GM10248 (cell line): ENCODE measurements around the gene CHTOP.

Experiments
- CTCF ChIA-PET: fragments of 300-600 bp; sonication (Branson Sonifier 250); formaldehyde crosslinking; extraction: SDS; loops from one replicate; lab custom pipeline; 2021; ENCODE audit warnings: antibody characterized with exemption; lab: Yijun Ruan, JAX
- POLR2A ChIA-PET: fragments of 350-650 bp; sonication (Branson Sonifier 250); formaldehyde crosslinking; extraction: SDS; loops from one replicate; lab custom pipeline; 2020; ENCODE audit warnings: antibody characterized with exemption; lab: Yijun Ruan, JAX
- DNase-seq: peaks from one replicate; pipeline ENCODE4 v3.0.0; 2012; ENCODE audit errors: extremely low spot score
- CTCF ChIP-seq: IDR thresholded peaks from 2 replicates; pipeline ENCODE4 v1.5.1; 2012; ENCODE audit warnings: mild to moderate bottlenecking, low read depth; ENCODE audit errors: extremely low read depth, missing control alignments, control extremely low read depth

CHTOP gene

GRCh38 chr1:153649863-153650235, 16.0 kb downstream of the CHTOP start:
- CTCF ChIA-PET: interaction anchor here (1.1 to 1.6 kb wide), 3 partner anchors 14 to 77 kb away, joined by 3 to 5 read pairs (median 3); no protein-coding TSS in a partner anchor
- no peak for TF ChIP-seq CTCF
- no peak for DNase-seq
- POLR2A ChIA-PET: interaction anchor here (0.5 to 1.7 kb wide), 2 partner anchors 16 to 342 kb away, joined by 5 to 9 read pairs; partner anchors contain the start of gene CHTOP

- CTCF ChIA-PET: interaction anchor here (1.3 to 2.0 kb wide), 3 partner anchors 8 to 13 kb away, joined by 3 to 8 read pairs (median 4); no protein-coding TSS in a partner anchor
- no peak for DNase-seq
- POLR2A ChIA-PET: interaction anchor here (0.6 to 2.4 kb wide), 6 partner anchors 10 to 577 kb away, joined by 3 to 9 read pairs (median 4); partner anchors contain the start of gene CHTOP
- TF ChIP-seq CTCF: no peak
Measured at GRCh38 chr1:153651771-153652170, 17.9 kb downstream of the CHTOP start.

GRCh38 chr1:153652805-153653500, 19.1 kb downstream of the CHTOP start:
- no peak for TF ChIP-seq CTCF
- DNase-seq: no peak
- ChIA-PET CTCF (interaction anchor here (0.9 to 2.0 kb wide), 5 partner anchors 9 to 15 kb away, joined by 3 to 8 read pairs (median 3); no protein-coding TSS in a partner anchor), POLR2A (interaction anchor here (1.0 to 2.4 kb wide), 2 partner anchors 9 to 19 kb away, joined by 6 to 9 read pairs; partner anchors contain the start of gene CHTOP)

- POLR2A ChIA-PET: no interaction called here
- no peak for TF ChIP-seq CTCF
- no peak for DNase-seq
- CTCF ChIA-PET: interaction anchor here (0.9 kb wide), 1 partner anchor 21 kb away, joined by 4 read pairs; the partner anchor contains the start of gene CHTOP
Measured at GRCh38 chr1:153655333-153655732, 21.5 kb downstream of the CHTOP start.

GRCh38 chr1:153658400-153659174, 24.7 kb downstream of the CHTOP start, which contains the start of gene SNAPIN:
Gene SNAPIN (plus strand): TSS chr1:153658703. CDS start chr1:153658744, 41 bp downstream.
- TF ChIP-seq CTCF: no peak
- ChIA-PET POLR2A (interaction anchor here (1.5 to 1.9 kb wide), 2 partner anchors 12 to 25 kb away, joined by 4 to 7 read pairs; partner anchors contain the start of genes CHTOP and ILF2), CTCF (interaction anchor here (1.0 to 1.3 kb wide), 6 partner anchors 8 to 87 kb away, joined by 3 to 4 read pairs (median 3); no protein-coding TSS in a partner anchor)
- DNase-seq: peak; percentile 93

GRCh38 chr1:153659175-153659534, 25.3 kb downstream of the CHTOP start:
- ChIA-PET CTCF (interaction anchor here (1.0 to 1.3 kb wide), 6 partner anchors 8 to 87 kb away, joined by 3 to 4 read pairs (median 3); no protein-coding TSS in a partner anchor), POLR2A (interaction anchor here (1.5 to 1.9 kb wide), 2 partner anchors 11 to 25 kb away, joined by 4 to 7 read pairs; partner anchors contain the start of genes CHTOP and ILF2)
- no peak for TF ChIP-seq CTCF
- no peak for DNase-seq
